OCI-LY1 (cell line): ENCODE data around the gene RAB22A.

Experiments
- H2AFZ ChIP-seq: fragments of 200-600 bp; sonication (generic), shearing (Covaris generic); 2 replicates; pipeline ENCODE4 v1.6.0; 2014; ENCODE audit warnings: antibody characterized with exemption, mild to moderate bottlenecking, low read length
- H3F3A ChIP-seq: fragments of 200-600 bp; sonication (generic), shearing (Covaris generic); 2 replicates; pipeline ENCODE4 v1.6.0; 2014; ENCODE audit warnings: mild to moderate bottlenecking, antibody characterized with exemption, low read length, moderate library complexity; ENCODE audit not compliant: insufficient read depth
- H3K27ac ChIP-seq: fragments of 200-600 bp; sonication (generic); 2 replicates; pipeline ENCODE4 v1.5.1; 2014; ENCODE audit warnings: low read length, mixed run types, mild to moderate bottlenecking, low read depth; ENCODE audit not compliant: poor library complexity, severe bottlenecking
- H3K27me3 ChIP-seq: fragments of 200-600 bp; sonication (generic); 2 replicates; pipeline ENCODE4 v1.6.0; 2014; ENCODE audit warnings: antibody characterized with exemption, mild to moderate bottlenecking, low read length, moderate library complexity; ENCODE audit not compliant: insufficient read depth
- H3K36me3 ChIP-seq: fragments of 200-600 bp; sonication (generic); 2 replicates; pipeline ENCODE4 v1.6.1; 2014; ENCODE audit warnings: mild to moderate bottlenecking, antibody characterized with exemption, low read length, moderate library complexity, mixed read lengths; ENCODE audit not compliant: insufficient read depth
- H3K4me1 ChIP-seq: fragments of 200-600 bp; sonication (generic); 2 replicates; pipeline ENCODE4 v1.5.1; 2014; ENCODE audit warnings: mild to moderate bottlenecking, low read length, moderate library complexity; ENCODE audit not compliant: insufficient read depth, severe bottlenecking
- H3K4me2 ChIP-seq: fragments of 200-600 bp; sonication (generic), shearing (Covaris generic); 2 replicates; pipeline ENCODE4 v1.6.1; 2014; ENCODE audit warnings: low read length
- H3K4me3 ChIP-seq: fragments of 200-600 bp; sonication (generic); 2 replicates; pipeline ENCODE4 v1.5.1; 2014; ENCODE audit warnings: low read length, low read depth, mild to moderate bottlenecking, mixed read lengths; ENCODE audit not compliant: poor library complexity, severe bottlenecking
- H3K79me2 ChIP-seq: fragments of 200-600 bp; shearing (Covaris generic); 2 replicates; pipeline ENCODE4 v1.6.1; 2016; ENCODE audit warnings: mixed run types, low read length, mixed read lengths; ENCODE audit not compliant: insufficient read depth
- H3K9ac ChIP-seq: fragments of 200-600 bp; sonication (generic), shearing (Covaris generic); 2 replicates; pipeline ENCODE4 v1.6.1; 2014; ENCODE audit warnings: mild to moderate bottlenecking, low read length, mixed read lengths
- H3K9me2 ChIP-seq: fragments of 200-600 bp; sonication (generic), shearing (Covaris generic); 2 replicates; pipeline ENCODE4 v1.6.1; 2014; ENCODE audit warnings: low read depth, mild to moderate bottlenecking, low read length, mixed read lengths
- H3K9me3 ChIP-seq: fragments of 200-600 bp; shearing (Covaris generic); 2 replicates; pipeline ENCODE4 v1.6.1; 2014; ENCODE audit warnings: low read length, mixed read lengths
- H4K20me1 ChIP-seq: fragments of 200-600 bp; sonication (generic), shearing (Covaris generic); 2 replicates; pipeline ENCODE4 v1.6.0; 2016; ENCODE audit warnings: mild to moderate bottlenecking, low read length; ENCODE audit not compliant: insufficient read depth
- EZH2 ChIP-seq: fragments of 200-600 bp; sonication (generic), shearing (Covaris generic); IDR thresholded peaks from 2 replicates; pipeline ENCODE4 v1.8.0; 2017; ENCODE audit warnings: borderline replicate concordance, mixed run types, mild to moderate bottlenecking, antibody characterized with exemption, low read length, moderate library complexity, mixed read lengths
- TF ChIP-seq, protein P1 (sequence below): fragments of 200-600 bp; sonication (generic), shearing (Covaris generic); IDR thresholded peaks from 2 replicates; pipeline ENCODE4 v1.5.1; 2017; ENCODE audit warnings: mild to moderate bottlenecking, antibody characterized with exemption, low read length, moderate library complexity, mixed read lengths

RAB22A gene

GRCh38 chr20:58389968-58390658 lies 80.6 kb downstream of the RAB22A start:
- peak overlapping the region; percentile 92 for H3K9ac ChIP-seq
- H3K4me1 ChIP-seq, result peaks cover 32% of the 10 kb centered on the region
- H3K4me2 ChIP-seq, result peak overlapping the region; percentile 71
- H2AFZ ChIP-seq, result no peak overlapping the region
- no peak for TF ChIP-seq EZH2
- TF ChIP-seq, protein P1, sequence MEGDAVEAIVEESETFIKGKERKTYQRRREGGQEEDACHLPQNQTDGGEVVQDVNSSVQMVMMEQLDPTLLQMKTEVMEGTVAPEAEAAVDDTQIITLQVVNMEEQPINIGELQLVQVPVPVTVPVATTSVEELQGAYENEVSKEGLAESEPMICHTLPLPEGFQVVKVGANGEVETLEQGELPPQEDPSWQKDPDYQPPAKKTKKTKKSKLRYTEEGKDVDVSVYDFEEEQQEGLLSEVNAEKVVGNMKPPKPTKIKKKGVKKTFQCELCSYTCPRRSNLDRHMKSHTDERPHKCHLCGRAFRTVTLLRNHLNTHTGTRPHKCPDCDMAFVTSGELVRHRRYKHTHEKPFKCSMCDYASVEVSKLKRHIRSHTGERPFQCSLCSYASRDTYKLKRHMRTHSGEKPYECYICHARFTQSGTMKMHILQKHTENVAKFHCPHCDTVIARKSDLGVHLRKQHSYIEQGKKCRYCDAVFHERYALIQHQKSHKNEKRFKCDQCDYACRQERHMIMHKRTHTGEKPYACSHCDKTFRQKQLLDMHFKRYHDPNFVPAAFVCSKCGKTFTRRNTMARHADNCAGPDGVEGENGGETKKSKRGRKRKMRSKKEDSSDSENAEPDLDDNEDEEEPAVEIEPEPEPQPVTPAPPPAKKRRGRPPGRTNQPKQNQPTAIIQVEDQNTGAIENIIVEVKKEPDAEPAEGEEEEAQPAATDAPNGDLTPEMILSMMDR, result no peak
- no peaks in the 10 kb centered on the region for H3K9me2 ChIP-seq
- peaks cover 59% of the 10 kb centered on the region for H3K79me2 ChIP-seq
- H3K27ac ChIP-seq, result peak overlapping the region; percentile 56
- H3K27me3 ChIP-seq, result no peaks in the 10 kb centered on the region
- H3K9me3 ChIP-seq, result no peaks in the 10 kb centered on the region
- peak overlapping the region; percentile 85 for H3K4me3 ChIP-seq
- H4K20me1 ChIP-seq, result 0 out of 2 replicates have a peak, but pooled peaks cover 2% of the 10 kb centered on the region
- no peaks in the 10 kb centered on the region for H3F3A ChIP-seq
- peaks cover 49% of the 10 kb centered on the region for H3K36me3 ChIP-seq

GRCh38 chr20:58390659-58391035 lies 81.1 kb downstream of the RAB22A start:
- no peaks in the 10 kb centered on the region for H3K9me3 ChIP-seq
- peaks cover 63% of the 10 kb centered on the region for H3K79me2 ChIP-seq
- H3K4me2 ChIP-seq, result peak overlapping the region; percentile 71
- TF ChIP-seq, protein P1, result no peak
- no peak for TF ChIP-seq EZH2
- no peaks in the 10 kb centered on the region for H3K9me2 ChIP-seq
- H3K36me3 ChIP-seq, result peaks cover 50% of the 10 kb centered on the region
- no peaks in the 10 kb centered on the region for H3K27me3 ChIP-seq
- no peak overlapping the region for H2AFZ ChIP-seq
- peak overlapping the region; percentile 92 for H3K9ac ChIP-seq
- peak overlapping the region; percentile 85 for H3K4me3 ChIP-seq
- peaks cover 34% of the 10 kb centered on the region for H3K4me1 ChIP-seq
- H4K20me1 ChIP-seq, result 0 out of 2 replicates have a peak, but pooled peaks cover 2% of the 10 kb centered on the region
- H3F3A ChIP-seq, result no peaks in the 10 kb centered on the region
- no peak overlapping the region for H3K27ac ChIP-seq

GRCh38 chr20:58392286-58392685 lies 82.8 kb downstream of the RAB22A start:
- Histone ChIP-seq H3K9ac (no peak overlapping the region), H3K79me2 (peaks cover 78% of the 10 kb centered on the region), H3K27me3 (no peaks in the 10 kb centered on the region), H4K20me1 (0 out of 2 replicates have a peak, but pooled peaks cover 2% of the 10 kb centered on the region), H2AFZ (no peak overlapping the region), H3K9me3 (no peaks in the 10 kb centered on the region), H3K4me2 (no peak overlapping the region), H3K27ac (no peak overlapping the region), H3F3A (no peaks in the 10 kb centered on the region), H3K36me3 (peaks cover 64% of the 10 kb centered on the region), H3K4me3 (no peak overlapping the region), H3K9me2 (no peaks in the 10 kb centered on the region), H3K4me1 (peaks cover 40% of the 10 kb centered on the region)
- no peak for TF ChIP-seq EZH2
- TF ChIP-seq, protein P1, result no peak
